ENCODE data around the gene KCNQ4. TPM values are rescaled to one million over a fixed set of nuclear protein-coding genes. Genes with fewer than 3 reads are reported as not detected.

The KCNQ4 gene
- total RNA-seq, 1 donor from 2014 or later, result 0.78 TPM

GRCh38 chr1:40787737-40788560 is 4.4 kb downstream of the KCNQ4 start:
- no peaks in the 10 kb centered on the region for H3K36me3 Mint-ChIP-seq
- DNase-seq (ENCODE audit: low spot score in 2 of 2, unreplicated experiment in 2 of 2), result no peak
- H3K27ac Mint-ChIP-seq, result no peak overlapping the region
- no peak overlapping the region for H3K4me3 Mint-ChIP-seq
- no peak for TF ChIP-seq CTCF (IDR thresholded peaks at IDR 0.05; ENCODE audit: unreplicated experiment)
- H3K9me3 Mint-ChIP-seq, result no peaks in the 10 kb centered on the region
- H3K4me1 Mint-ChIP-seq, result peaks cover 11% of the 10 kb centered on the region
- H3K27me3 Mint-ChIP-seq (ENCODE audit: low read depth), result peaks cover 27% of the 10 kb centered on the region

- Mint-ChIP-seq H3K27me3 (ENCODE audit: low read depth) (peaks cover 27% of the 10 kb centered on the region), H3K4me1 (peaks cover 7% of the 10 kb centered on the region), H3K4me3 (no peak overlapping the region), H3K36me3 (no peaks in the 10 kb centered on the region), H3K9me3 (no peaks in the 10 kb centered on the region), H3K27ac (no peak overlapping the region)
- TF ChIP-seq CTCF (IDR thresholded peaks at IDR 0.05; ENCODE audit: unreplicated experiment), result no peak
- DNase-seq (ENCODE audit: low spot score in 2 of 2, unreplicated experiment in 2 of 2), result no peak
These were observed 5.2 kb downstream of the KCNQ4 start for GRCh38 chr1:40788561-40789341.

DNA sequence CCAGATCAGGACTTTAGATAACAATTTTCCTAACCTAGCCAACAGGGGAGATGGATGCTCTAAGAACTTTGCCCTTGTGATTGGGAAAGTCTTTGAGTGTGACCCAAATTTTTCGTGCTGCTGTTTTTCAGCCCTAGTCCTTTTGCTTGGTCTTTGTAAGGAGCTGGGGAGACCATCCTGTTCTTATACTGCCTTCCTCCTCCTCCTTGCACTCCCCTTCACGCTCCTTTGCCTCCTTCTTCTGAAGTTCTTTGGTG is 5.7 kb downstream of the KCNQ4 start:
- no peaks in the 10 kb centered on the region for H3K9me3 Mint-ChIP-seq
- no peak for DNase-seq (ENCODE audit: low spot score in 2 of 2, unreplicated experiment in 2 of 2)
- no peak for TF ChIP-seq CTCF (IDR thresholded peaks at IDR 0.05; ENCODE audit: unreplicated experiment)
- no peak overlapping the region for H3K27ac Mint-ChIP-seq
- peaks cover 26% of the 10 kb centered on the region for H3K27me3 Mint-ChIP-seq (ENCODE audit: low read depth)
- H3K36me3 Mint-ChIP-seq, result no peaks in the 10 kb centered on the region
- H3K4me1 Mint-ChIP-seq, result peaks cover 7% of the 10 kb centered on the region
- H3K4me3 Mint-ChIP-seq, result no peak overlapping the region

DNA sequence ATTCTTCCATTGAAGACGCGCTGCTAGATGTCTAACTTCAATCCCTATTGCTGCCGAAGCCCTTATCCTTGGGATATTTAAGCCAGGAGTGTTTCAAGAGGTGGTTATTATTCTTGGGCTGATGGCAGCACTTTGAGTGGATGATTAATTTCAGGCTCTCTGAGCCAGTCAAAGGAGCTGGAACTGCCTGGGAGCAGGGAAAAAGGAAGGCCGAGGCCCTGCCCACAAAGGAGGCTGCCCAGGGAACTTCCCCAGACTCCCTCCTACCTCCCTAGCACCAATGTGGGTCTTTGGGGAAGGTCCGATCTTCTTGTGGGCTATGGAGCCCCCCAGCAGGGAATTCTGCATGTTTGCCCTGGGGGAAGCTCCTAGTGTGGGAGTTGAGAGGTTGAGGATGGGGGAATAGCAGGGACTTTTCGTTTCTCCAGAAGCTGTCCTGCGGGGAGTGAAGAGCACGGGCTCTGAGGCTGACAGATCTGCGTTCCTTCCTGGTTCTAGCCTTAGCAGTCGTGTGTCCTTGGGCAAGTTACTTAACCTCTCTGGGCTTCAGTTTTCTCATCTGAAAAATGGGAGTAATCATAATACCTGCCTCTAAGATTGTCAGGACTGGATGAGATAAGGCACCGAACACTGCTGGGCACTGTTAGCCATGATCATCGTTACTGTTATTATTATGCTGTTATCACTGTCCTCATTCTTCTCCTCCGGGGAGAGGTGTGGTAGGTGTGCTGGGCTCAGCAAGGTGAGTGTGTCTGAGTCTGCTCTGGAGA is 6.3 kb downstream of the KCNQ4 start:
- no peak overlapping the region for H3K4me3 Mint-ChIP-seq
- no peaks in the 10 kb centered on the region for H3K36me3 Mint-ChIP-seq
- no peak for TF ChIP-seq CTCF (IDR thresholded peaks at IDR 0.05; ENCODE audit: unreplicated experiment)
- no peaks in the 10 kb centered on the region for H3K9me3 Mint-ChIP-seq
- no peak overlapping the region for H3K27ac Mint-ChIP-seq
- DNase-seq (ENCODE audit: low spot score in 2 of 2, unreplicated experiment in 2 of 2), result no peak
- peaks cover 4% of the 10 kb centered on the region for H3K4me1 Mint-ChIP-seq
- H3K27me3 Mint-ChIP-seq (ENCODE audit: low read depth), result peaks cover 20% of the 10 kb centered on the region

DNA sequence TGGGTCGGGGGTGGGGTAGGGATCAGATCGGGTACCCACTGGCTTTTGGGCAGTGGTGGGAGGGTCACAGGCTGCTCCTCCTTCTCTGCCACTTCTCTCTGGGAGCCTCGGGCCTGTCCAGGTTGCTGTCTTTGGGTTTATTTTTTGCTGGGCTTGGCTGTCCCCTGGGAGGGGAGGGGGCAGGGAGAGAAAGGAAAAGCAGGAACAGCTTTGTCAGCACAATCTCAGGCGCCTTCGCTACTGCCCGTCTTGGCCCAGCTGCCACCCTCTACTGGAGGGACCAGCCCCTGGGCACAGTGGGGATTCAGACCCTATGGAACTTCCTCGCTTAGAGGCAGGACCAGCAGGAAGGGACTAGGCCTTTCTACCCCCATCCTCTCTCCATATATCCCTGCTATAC is 8.4 kb downstream of the KCNQ4 start:
- no peak for DNase-seq (ENCODE audit: low spot score in 2 of 2, unreplicated experiment in 2 of 2)
- no peaks in the 10 kb centered on the region for H3K9me3 Mint-ChIP-seq
- H3K36me3 Mint-ChIP-seq, result no peaks in the 10 kb centered on the region
- TF ChIP-seq CTCF (IDR thresholded peaks at IDR 0.05; ENCODE audit: unreplicated experiment), result no peak
- peaks cover 8% of the 10 kb centered on the region for H3K4me1 Mint-ChIP-seq
- no peak overlapping the region for H3K4me3 Mint-ChIP-seq
- H3K27ac Mint-ChIP-seq, result no peak overlapping the region
- peaks cover 10% of the 10 kb centered on the region for H3K27me3 Mint-ChIP-seq (ENCODE audit: low read depth)

All from mesothelial cell of epicardium (in vitro differentiated cells).